AG04449 (cell line): ENCODE measurements around the gene NUP50.
A peak's percentile ranks its signal among the peaks of the same experiment; 100 is the strongest.

Experiments used
- CTCF ChIA-PET: fragments of 350-600 bp; formaldehyde crosslinking; extraction: SDS; loops from one replicate; lab custom pipeline; 2021; ENCODE audit warnings: antibody characterized with exemption; lab: Yijun Ruan, JAX
- POLR2A ChIA-PET: fragments of 400-600, 350-600 bp; formaldehyde crosslinking; extraction: SDS; loops from one replicate; lab custom pipeline; 2020; ENCODE audit warnings: antibody characterized with exemption, inconsistent platforms; lab: Yijun Ruan, JAX
- DNase-seq: peaks from one replicate; pipeline ENCODE4 v3.0.0-alpha.2; 2010; ENCODE audit warnings: low read depth, low spot score
- H3K4me3 ChIP-seq: 2 replicates; pipeline ENCODE4 v1.5.1; 2011; ENCODE audit warnings: low read depth, mild to moderate bottlenecking, control low read depth, low read length
- CTCF ChIP-seq: IDR thresholded peaks from one replicate; pipeline ENCODE4 v1.5.1; 2011; ENCODE audit warnings: mild to moderate bottlenecking, moderate library complexity, low read length, control low read depth, inconsistent platforms; ENCODE audit not compliant: insufficient read depth; ENCODE audit errors: missing control alignments

NUP50 gene

GRCh38 chr22:45207981-45208664 lies 44.4 kb downstream of the NUP50 start:
- ChIA-PET CTCF (interaction anchor here (0.8 to 2.1 kb wide), 14 partner anchors 10 to 346 kb away, joined by 3 to 10 read pairs (median 4); partner anchors contain the start of gene NUP50), POLR2A (interaction anchor here (0.7 kb wide), 2 partner anchors 39 to 44 kb away, joined by 3 read pairs; partner anchors contain the start of gene NUP50)
- no peak for TF ChIP-seq CTCF
- peak; percentile 78 for DNase-seq
- H3K4me3 ChIP-seq: no peak overlapping the region

GRCh38 chr22:45208696-45208992 lies 44.9 kb downstream of the NUP50 start:
- ChIA-PET POLR2A (interaction anchor here (0.7 kb wide), 2 partner anchors 38 to 45 kb away, joined by 3 read pairs; partner anchors contain the start of gene NUP50), CTCF (interaction anchor here (0.9 to 2.1 kb wide), 12 partner anchors 9 to 345 kb away, joined by 3 to 10 read pairs (median 4); partner anchors contain the start of gene NUP50)
- DNase-seq: no peak
- TF ChIP-seq CTCF: no peak
- no peak overlapping the region for H3K4me3 ChIP-seq

- CTCF ChIA-PET: interaction anchor here (1.0 to 2.1 kb wide), 14 partner anchors 9 to 345 kb away, joined by 3 to 10 read pairs (median 4); partner anchors contain the start of gene NUP50
- no peak for DNase-seq
- peak; percentile 78 for TF ChIP-seq CTCF
- POLR2A ChIA-PET: no interaction called here
- no peak overlapping the region for H3K4me3 ChIP-seq
Observed at GRCh38 chr22:45208993-45209838, 45.5 kb downstream of the NUP50 start.

- ChIA-PET CTCF (interaction anchor here (1.0 to 1.6 kb wide), 4 partner anchors 11 to 43 kb away, joined by 3 to 4 read pairs (median 4); no protein-coding TSS in a partner anchor), POLR2A (interaction anchor here (0.7 kb wide), 1 partner anchor 476 kb away, joined by 3 read pairs; no protein-coding TSS in a partner anchor)
- TF ChIP-seq CTCF: no peak
- no peak overlapping the region for H3K4me3 ChIP-seq
- no peak for DNase-seq
Observed at GRCh38 chr22:45210174-45210573, 46.4 kb downstream of the NUP50 start.

GRCh38 chr22:45210577-45210976 lies 46.9 kb downstream of the NUP50 start:
- ChIA-PET CTCF (interaction anchor here (0.7 to 1.6 kb wide), 2 partner anchors 24 to 27 kb away, joined by 3 to 4 read pairs; no protein-coding TSS in a partner anchor), POLR2A (interaction anchor here (0.7 kb wide), 1 partner anchor 476 kb away, joined by 3 read pairs; no protein-coding TSS in a partner anchor)
- no peak overlapping the region; the same call in 1 of the 2 replicates for H3K4me3 ChIP-seq
- DNase-seq: no peak
- TF ChIP-seq CTCF: no peak
